GM21723 (cell line): ENCODE results near the gene ZBTB48.
"Not testable (repeated sequence)": the region's sequence is repeated elsewhere in the genome, so short reads cannot be mapped to it uniquely, and the experiment has no call there.

Source experiments
- ATAC-seq: cut with Tn5 transposase; IDR thresholded peaks from one replicate; pipeline ENCODE4 v1.9.1; 2021; ENCODE audit warnings: mild to moderate bottlenecking, moderate library complexity; ENCODE audit not compliant: unreplicated experiment

Gene ZBTB48

DNA sequence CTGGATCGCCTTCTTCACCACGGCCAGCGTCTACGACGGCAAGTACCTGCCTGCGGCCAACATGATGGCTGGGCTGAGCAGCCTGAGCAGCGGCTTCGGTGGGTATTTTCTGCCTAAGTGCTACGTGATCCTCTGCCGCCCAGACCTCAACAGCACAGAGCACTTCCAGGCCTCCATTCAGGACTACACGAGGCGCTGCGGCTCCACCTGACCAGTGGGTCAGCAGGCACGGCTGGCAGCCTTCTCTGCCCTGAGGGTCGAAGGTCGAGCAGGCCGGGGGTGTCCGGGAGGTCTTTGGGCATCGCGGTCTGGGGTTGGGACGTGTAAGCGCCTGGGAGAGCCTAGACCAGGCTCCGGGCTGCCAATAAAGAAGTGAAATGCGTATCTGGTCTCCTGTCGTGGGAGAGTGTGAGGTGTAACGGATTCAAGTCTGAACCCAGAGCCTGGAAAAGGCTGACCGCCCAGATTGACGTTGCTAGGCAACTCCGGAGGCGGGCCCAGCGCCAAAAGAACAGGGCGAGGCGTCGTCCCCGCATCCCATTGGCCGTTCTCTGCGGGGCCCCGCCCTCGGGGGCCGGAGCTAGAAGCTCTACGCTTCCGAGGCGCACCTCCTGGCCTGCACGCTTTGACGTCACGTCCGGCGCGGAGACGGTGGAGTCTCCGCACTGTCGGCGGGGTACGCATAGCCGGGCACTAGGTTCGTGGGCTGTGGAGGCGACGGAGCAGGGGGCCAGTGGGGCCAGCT, at the start of gene ZBTB48:
ZBTB48 (plus strand) TSS at position 621 of the 745 bp plus-strand sequence. CDS start 616 bp downstream, outside the sequence.
- peak; percentile 93 for ATAC-seq

DNA sequence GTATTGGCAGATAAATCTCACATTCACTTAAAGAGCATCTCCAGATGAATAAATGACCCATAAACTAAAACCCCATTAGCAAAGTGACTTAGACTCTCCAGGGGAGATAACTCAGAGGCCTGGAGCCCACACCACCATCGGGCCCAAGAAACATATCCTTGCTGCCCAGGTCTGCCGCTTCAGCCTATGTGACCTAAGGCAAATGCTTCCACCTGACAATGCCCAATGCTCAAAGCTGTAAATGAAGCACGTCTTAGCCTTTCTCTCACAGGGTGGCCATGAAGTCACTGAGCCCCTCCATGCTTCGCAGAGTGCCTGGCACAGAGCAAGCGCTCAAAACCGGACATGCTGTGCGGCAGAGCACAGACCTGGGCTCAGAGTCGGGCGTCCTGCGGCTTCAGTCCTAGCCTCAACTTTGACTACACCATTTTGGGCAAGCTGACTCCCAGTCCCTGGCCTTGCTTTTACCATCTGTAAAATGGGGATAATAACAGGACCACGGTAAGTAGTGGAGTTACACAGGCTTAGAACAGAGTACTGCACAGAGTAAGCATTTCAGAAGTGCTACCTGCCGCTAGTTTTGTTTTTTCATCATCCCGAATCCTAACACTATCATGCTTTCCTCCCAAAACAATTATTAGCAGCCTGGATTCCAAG, 49.2 kb upstream of the ZBTB48 start:
- ATAC-seq = no peak

DNA sequence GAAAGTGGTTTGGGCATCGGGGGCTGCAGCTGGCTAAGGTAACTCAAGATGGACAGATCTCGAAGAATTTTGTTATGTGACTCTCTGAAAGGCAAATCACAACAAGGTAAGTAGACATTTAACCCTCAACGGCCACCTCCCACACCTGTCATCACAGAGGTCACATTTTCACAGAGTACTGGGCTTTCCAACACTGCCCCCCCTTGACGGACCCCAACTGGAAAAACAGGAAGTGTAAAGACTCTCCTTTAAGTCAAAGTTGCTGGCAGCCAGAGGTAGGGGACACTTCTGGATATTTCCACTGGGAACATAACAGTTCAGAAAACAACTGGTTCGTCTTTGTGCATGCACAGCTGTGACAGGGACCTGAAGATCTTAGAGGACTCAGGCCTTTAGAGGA, 47.8 kb upstream of the ZBTB48 start:
- ATAC-seq = no peak

DNA sequence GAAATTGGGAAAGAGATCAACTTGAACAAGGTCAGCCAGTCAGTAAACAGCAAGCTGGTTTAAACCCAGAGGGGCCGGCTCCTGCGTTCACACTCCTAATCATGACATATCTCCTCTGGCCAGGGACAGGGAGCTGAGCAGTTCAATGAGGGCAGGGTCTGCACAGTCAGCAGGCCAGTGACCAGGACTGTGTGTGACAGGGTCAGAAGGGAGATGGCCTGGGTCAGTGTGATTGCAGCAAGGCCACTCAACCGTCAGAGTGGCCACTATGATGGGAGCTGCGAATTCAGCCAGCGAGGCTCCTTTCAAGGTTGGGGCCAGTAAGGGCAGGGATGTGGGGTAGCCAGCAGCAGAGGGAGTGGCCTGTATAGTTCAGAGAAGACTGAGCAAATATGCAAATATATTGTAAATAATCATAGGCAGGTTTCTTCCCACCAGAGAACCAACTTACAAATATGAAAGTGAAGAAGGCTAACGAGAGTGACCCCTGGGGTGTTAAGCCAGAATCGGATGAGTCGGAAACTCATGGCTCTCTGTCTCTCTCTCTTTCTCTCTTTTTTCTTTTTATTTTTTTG, 45.5 kb upstream of the ZBTB48 start:
- no peak for ATAC-seq

DNA sequence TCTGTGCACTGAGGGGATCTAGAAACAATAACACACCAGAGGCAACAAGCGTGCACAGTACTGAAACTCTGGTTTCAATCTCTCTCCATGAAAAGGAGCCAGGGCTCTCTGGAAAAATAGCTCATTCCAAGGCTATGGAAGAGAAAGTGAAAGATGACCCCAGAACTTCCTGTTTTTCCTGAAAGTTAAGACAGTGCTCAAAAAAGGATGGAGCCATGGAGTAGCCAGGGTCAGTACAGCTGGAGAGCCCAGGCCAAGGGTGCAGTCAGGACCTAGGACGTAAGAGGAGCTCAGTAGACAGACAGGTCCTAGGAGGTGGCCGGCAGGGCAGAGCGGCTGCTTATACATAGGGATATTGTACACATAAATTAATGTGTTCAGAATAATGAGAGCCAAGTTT, 44.6 kb upstream of the ZBTB48 start:
- no peak for ATAC-seq

DNA sequence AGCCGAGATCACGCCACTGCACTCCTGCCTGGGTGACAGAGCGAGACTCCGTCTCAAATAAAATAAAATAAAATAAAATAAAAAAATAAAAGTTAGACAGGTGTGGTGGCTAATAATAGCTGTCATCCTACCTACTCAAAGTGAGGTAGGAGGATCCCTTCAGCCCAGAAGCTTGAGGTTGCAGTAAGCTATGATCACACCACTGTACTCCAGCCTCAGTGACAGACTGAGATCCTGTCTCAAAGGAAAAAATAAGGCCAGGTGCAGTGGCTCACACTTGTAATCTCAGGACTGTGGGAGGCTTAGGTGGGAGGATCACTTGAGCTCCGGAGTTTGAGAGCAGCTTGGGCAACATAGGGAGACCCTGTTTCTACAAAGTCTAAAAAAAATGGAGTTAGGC, 43.5 kb upstream of the ZBTB48 start:
- ATAC-seq = no peak

DNA sequence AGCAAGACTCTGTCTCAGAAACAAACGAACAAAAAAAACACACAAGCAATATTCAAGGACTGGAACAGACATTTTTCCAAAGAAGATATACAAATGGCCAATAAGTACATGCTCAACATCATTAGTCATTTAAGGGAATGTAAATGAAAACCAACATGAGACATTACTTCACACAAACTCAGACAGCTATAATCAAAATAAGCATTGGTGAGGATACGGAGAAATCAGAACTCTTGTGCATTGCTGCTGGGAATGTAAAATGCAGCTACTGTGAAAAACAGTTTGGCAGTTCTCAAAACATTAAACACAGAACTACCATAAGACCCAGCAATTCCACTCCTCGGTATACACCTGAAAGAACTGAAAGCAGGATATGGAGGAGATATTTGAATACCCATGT, 40.8 kb upstream of the ZBTB48 start:
- ATAC-seq = no peak

DNA sequence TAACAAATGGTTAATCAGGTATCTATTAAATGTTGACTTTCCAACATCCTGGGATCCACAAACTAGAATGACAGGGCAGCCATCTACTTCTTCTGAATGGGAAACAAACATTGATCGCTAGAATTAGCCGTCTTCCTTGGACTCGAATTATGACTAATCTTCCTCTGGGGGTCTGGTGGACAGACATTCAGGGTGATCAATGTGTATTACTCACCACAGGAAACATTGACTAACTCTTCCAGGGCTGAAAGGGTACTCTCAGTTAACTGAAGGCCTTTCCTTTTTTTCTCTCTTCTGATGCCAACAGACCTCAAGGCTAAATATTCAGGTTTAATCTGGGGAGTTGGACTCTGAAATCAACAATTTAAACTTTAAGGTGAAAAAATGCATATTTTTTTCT, 35.0 kb upstream of the ZBTB48 start:
- ATAC-seq = no peak

DNA sequence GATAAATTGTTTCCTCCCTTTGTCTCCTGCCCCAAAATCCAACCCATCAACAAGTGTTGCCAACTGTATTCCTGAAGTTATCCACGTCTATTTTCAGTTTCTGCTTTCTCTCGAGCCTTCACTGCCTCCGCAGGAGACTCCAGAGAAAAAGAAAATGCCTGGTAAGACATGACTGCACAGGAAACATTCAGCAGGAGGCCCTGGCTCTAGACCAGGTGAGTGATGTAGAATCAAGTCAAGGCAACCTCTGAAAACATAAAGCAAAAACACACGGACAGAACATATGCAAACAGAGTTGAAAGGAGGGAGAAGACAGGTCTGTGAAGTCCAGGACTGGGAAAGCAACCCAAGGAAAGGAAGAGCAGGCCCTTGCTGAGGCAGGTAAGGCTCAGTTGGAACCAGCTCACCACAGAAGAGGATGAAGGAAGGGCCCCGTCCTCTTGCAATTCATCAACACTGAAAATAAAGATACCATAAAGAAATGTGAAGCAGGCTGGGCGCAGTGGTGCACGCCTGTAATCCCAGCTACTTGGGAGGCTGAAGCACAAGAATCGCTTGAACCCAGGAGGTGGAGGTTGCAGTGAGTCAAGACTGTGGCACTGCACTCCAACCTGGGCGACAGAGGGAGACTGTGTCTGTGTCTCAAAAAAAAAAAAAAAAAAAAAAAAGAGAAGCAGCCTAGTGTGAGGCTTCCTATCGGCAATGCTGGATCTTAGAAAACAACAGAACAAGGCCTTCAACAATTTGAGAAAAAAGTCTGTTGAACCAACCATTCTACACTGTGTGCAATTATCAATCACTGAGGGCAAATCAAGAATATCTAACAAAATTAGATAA, 34.3 kb upstream of the ZBTB48 start:
- no peak for ATAC-seq

DNA sequence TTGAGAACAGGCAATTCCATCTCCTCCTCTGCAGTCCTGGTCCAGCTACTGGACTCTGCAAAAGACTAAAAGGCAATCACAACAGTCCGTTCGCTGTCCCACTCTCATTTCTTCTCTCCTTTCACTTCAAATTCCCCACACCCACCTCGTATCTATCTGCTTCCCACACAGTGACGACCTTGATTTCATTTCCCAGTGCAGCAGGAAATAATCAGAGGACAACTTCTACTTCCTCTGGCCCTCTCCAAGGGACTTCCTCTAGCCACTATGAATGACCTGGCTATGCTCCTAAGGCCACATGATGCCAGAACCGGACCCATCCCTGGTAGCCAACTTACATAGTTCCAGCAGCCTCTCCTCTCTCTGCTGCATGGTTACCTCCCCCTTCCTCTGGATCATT, 33.5 kb upstream of the ZBTB48 start:
- no peak for ATAC-seq

DNA sequence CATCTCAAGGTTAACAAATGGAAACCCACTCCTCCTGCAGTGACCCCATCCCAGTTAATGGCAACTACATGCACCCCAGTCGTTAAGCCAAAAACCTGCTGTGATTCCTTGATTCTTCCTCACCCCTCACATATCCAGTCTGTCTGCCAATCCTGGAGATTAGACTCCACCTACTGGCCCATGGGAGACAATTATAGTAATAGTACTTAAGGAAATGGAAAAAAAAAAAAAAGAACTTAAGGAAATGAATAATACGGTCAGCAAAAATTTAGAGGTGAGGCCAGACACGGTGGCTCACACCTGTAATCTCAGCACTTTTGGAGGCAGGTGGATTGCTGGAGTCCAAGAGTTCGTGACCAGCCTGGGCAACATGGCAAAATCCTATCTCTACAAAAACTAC, 32.5 kb upstream of the ZBTB48 start:
- no peak for ATAC-seq

DNA sequence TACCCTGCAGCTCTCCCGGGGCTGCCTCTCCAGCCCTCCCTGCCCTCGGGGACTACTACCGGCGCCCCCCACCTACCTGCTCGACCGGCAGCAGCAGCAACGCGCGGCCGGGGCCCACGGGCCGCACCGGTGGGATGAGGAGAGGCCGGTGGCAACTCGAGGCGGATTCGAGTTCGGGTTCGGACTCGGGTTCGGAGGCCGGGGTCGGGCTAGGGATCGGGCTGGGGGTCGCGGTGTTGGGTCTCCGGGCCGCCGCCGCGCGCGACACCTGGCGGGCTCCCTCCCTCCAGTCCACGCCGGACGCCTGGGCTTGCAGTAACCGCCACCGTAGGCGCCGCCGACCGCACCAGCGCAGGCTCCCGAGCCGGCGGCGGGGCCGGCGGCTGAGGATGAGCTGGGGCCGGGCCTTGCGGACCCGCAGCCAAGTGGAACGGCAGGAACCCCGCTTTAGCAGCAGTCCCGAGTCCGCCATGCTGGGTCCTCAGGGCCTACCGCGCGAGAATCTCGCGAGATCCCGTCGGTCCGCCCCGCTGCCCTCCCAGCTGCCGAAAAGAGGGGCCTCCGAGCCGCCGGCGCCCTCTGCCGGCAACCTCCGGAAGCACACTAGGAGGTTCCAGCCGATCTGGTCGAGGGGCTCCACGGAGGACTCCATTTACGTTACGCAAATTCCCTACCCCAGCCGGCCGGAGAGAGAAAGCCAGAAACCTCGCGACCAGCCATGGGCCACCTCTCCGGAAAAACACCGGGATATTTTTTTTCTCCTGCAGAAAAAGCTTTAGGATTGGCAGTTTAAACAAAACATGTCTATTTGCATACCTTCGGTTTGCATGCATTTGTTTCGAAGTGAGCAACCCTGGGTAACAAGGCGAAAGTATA, 25.5 kb upstream of the ZBTB48 start, which contains the start of gene NOL9:
NOL9 (minus strand) TSS at position 483 of the 876 bp plus-strand sequence; CDS start at position 472, 11 bp downstream.
- ATAC-seq = peak; percentile 93

DNA sequence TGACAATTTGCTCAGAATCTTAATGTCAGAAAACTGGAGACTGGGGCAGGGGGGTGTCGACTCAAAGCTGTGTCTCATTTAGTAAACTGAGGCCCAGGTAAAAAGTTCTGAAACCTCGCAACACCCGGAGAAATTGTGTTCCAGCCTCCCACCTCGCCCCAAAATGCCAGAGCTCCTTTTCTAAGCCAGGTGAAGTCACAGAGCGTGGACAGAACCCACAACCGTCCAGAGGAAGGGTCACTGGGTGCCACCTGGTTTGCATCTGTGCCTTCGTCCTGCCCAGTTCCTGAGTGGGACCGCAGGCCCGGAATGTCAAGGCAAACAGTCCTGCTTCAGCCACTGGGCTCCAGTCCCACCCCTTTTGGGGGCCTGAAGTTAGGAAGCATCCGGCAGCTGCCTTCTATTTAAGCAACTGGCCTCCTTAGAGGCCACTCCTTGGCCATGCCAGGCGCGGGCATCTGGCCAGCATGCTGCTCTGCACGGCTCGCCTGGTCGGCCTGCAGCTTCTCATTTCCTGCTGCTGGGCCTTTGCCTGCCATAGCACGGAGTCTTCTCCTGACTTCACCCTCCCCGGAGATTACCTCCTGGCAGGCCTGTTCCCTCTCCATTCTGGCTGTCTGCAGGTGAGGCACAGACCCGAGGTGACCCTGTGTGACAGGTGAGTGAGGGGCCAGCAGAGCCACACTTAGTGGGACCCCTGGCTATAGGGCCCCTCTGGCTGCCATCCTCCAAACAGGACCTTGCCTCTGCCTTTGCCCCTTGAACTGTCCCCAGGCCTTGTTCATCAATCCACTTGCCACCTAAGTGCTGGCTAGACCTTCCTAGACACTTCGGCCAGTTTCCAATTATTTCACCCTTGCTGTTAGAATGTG, 24.7 kb upstream of the ZBTB48 start, which contains the start of gene TAS1R1:
TAS1R1 (plus strand) TSS at position 401 of the 872 bp plus-strand sequence; CDS start at position 468, 67 bp downstream.
- ATAC-seq = no peak

DNA sequence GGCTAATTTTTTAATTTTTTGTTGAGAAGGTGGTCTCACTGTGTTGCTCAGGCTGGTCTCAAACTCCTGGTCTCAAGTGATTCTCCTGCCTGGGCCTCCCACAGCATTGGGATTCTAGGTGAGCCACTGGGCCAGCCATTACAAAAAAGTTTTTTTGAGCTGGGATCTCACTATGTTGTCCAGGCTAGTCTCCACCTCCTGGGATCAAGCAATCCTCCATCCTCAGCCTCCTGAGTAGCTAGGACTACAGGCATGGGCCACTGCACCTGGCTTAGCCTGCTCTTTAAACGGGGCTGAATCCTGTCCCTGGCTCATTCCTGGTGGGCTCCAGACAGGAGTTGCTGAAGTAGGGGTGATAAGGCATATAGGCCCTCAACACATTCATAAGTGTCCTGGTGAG, 22.2 kb upstream of the ZBTB48 start:
- ATAC-seq = no peak

DNA sequence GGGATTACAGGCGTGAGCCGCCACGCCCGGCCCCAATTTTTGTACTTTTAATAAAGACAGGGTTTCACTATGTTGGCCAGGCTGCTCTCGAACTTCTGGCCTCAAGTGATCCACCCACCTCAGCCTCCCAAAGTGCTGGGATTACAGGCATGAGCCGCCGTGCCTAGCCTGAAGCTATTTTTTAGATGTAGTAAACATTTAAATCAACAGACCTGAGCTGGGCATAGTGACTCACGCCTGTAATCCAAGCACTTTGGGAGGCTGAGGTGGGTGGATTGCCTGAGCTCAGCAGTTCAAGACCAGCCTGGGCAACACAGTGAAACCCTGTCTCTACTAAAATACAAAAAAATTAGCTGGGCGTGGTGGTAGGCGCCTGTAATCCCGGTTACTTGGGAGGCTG, 20.6 kb upstream of the ZBTB48 start:
- ATAC-seq = not testable (repeated sequence)

DNA sequence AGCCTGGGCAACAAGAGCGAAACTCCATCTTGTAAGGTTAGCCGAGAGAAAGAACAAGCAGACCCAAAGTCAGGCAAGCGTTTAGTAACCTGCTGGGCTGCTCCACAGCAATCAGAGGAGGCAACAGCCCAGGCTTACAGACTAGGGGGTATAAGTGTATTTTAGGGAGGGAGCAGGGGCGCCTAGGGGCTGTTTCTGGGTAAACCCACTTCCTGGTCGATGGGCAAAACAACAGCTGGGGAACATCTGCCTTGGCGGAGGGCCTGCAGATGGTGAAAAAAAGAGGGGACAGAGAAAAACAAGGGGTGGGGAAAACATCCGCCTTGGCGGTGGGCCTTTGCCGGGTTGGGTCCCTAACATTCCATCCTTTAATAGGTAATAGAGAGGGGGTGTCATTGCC, 19.5 kb upstream of the ZBTB48 start:
- ATAC-seq = no peak

DNA sequence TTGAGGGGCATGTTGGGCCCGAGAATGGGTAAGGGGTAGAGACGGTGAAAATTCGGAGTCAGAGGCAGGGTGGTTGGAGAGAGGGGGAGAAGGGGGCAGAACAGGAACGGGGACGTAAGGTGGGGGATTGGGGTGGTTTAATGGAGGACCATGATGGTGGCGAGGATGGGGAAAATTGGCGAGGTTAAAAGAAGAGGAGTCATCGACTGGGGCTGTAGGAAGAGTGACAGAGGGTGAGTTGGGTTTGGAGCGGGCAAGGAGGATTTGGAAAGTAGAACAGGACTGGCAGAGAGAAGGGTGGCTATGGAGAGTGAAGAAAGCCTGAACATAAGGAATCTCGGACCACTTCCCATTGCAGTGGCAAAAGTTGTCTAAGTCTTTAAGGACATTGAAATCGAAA, 10.8 kb upstream of the ZBTB48 start:
- ATAC-seq = no peak

DNA sequence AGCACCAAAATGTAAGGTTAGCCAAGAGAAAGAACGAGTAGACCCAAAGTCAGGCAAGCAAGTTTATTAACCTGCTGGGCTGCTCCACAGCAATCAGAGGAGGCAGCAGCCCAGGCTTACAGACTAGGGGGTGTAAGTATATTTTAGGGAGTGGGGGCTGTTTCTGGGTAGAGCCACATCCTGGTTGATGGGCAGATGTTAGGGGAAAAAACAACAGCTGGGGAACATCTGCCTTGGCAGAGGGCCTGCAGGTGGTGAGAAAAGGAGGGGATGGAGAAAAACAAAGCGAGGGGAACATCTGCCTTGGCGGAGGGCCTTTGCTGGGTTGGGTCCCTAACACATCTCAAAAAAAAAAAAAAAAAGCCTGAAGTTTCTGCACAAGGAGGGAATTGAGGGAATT, 9.7 kb upstream of the ZBTB48 start:
- ATAC-seq = no peak

DNA sequence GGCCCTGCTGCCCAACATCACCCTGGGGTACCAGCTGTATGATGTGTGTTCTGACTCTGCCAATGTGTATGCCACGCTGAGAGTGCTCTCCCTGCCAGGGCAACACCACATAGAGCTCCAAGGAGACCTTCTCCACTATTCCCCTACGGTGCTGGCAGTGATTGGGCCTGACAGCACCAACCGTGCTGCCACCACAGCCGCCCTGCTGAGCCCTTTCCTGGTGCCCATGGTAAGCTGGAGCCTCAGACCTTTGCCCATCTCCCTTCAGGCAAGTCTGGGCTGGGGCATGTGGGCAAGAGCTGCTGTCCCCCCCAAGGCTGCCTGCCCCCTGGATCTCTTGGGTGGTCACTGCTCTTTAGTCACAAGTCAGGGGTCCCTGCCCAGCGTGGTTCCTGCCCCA, 8.8 kb upstream of the ZBTB48 start:
- no peak for ATAC-seq
